Activated CD4-positive, alpha-beta T cell treated with anti-CD3 and anti-CD28 coated beads for 4 hours (primary cell): ENCODE data around the gene NHLRC4.
A peak's percentile ranks its signal among the peaks of the same experiment; 100 is the strongest.

Experiments
- DNase-seq, 2 donors: peaks; one replicate each; pipeline ENCODE4 v3.0.0-alpha.2; 2020

Gene NHLRC4

DNA sequence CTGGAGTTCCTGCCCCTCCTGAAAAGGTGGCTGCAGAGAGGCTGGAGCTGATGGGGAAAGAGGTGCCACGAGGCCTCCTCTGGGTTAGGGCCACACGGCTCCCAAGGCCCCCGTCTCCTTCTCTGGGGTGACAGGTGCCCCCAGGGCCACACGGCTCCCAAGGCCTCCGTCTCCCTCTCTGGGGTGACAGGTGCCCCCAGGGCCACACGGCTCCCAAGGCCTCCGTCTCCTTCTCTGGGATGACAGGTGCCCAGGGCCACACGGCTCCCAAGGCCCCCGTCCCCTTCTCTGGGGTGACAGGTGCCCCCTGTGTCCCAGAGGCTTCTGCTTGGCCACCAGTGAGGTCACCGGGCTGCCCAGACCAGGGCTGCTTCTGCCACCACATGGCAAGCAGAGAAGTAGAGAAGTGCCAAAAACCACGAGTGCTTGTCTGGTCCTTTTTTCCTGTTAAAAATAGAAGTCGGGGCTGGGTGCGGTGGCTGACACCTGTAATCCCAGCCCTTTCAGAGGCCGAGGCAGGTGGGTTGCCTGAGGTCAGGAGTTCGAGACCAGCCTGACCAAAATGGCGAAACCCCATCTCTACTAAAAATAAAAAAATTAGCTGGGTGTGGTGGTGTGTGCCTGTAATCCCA is 35.2 kb upstream of the NHLRC4 start:
- DNase-seq: no peak

DNA sequence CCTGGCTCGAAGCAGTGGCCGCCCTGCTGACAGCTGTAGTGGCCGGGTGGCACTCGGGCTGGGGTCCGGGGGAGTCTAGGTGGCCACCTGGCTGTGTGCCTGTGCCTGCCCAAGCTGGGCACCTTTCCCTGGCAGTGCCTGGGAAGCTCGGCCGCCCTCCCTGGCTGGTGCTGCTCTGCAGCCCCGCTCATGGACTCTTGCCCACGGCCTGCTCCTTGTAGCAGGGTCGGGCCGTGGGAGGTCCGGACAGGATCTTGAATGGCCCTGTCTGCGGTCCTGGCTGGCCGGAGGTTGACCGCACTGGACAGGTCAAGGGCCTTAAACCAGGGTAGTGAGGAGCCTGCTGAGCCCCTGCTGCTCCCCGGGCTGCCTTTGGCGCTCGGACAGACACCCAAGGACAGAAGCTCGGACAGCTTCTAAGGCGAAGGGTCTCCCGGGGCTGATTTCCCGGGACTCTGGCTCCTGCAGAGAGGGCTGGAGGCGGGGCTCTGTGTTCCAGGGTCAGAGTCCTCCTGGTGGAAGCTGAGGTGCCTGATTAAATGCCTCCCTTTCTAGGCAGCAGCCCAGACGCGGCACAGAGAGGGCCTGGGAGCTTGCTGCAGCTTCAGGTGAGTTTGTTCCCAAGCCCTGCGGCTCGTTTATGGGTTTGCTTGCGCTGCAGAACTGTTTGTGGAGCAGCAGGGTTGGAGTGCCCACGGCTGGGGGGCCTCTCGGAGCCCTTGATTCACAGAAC is 33.2 kb upstream of the NHLRC4 start:
- no peak for DNase-seq

DNA sequence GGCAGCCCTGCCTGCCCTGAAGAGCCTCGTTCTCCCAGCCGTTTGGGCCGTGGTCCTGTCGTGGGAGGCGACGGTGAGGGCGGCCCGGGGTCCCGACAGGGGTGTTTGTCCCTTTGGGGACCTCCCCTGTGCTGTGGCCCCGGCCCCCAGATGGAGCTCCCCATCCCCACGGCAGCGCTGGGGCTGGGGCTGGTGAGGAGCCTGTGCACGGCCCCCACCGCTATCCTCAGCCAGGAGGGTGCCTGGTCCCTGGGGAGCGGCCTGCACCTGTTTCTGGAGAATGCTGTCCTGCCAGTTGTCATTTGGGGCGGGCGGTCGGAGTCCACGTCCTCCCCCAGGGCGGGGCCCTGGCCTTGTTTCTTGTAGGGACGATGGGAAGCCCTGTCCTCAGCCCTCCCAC is 32.7 kb upstream of the NHLRC4 start:
- no peak for DNase-seq

DNA sequence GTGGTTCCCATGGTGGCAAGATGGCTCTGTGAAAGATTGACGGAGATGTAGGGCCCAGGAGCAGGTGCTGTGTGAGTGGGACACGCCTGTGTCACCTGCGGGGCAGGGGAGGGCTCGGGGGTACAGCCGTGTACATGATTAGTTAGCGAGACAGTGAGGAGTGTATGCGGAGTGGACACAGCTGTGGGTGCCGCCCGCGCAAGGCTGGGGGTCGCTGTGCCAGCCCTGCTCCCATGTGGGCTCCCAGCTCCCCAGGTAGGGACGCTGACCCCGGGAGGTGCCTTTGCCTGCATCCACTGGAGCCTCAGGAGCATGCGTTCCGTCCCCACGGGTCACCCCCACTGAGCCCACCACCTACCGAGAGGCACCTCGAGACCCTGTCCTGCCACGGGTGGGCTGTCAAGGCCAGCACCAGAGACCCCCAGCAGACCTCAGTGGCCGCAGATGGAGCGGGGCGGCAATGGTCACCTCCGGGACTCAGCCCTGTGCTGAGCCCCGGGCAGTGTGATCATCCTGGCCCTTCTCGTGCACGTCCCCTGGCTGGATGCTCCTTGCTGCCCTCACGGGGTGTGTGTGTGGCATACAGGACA is 31.9 kb upstream of the NHLRC4 start:
- no peak for DNase-seq

DNA sequence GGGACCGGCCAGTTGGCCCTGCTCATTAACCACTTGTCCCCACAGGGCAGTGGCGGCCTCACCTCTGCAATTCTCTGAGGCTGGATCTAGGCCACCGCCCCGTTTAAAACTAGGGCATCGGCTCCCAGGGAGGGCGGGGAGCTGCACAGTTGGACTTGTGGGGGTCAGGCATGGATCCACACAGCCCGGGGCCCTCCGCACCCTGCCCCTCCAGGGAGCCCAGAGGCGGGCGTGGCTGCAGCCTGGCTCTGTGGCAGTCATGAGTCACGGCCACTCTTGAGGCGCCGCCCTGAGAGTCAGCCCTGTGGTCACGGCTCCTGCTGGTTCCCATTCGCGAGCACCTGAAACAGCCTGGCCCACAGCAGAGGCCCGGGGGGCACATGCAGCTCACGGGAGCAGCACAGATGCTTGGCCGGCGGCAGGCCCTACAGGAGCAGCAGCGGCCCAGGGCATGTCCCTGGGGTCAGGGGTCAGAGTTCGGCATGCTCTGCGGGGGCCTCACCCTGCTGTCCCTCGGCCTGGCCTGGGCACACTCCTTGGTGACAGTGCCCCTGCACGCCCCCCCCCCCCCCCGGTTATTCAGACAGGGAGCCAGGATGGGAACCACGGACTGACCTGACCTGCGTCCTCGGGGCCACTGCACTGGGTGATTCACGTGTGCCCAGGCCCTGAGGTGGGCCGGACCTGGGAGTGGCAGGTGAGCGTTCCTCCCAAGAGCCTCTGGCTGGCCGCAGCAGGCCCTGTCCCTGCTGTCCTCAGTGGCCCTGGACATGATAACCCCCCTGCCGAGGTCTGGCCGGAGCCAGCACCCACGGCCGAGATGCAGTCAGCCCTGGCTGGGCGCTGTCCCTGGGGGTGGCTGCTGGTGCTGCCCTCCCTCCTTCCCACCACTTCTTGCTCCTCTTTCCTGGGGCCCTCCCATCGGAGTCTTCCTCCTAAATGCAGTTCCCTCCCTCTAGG is 31.1 kb upstream of the NHLRC4 start:
- no peak for DNase-seq

DNA sequence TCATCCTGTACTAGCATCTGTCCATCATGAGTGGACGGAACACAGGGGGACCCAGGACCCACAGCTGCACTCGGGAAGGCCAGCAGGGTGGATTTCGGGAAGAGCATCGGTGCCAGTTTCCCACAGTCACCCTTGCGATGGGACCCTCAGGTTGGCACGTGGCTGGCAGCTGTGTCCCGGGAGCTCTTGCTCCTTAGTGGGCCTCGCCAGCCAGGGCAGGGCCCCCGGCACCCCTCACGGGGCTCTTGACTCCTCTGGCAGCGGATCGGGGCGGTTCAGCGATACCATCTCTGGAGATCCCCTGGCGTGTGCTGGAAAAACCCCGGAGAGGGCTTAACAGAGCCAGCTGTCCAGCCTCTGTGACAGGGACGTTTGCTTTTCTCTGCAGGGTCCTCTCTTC is 30.1 kb upstream of the NHLRC4 start:
- no peak for DNase-seq

DNA sequence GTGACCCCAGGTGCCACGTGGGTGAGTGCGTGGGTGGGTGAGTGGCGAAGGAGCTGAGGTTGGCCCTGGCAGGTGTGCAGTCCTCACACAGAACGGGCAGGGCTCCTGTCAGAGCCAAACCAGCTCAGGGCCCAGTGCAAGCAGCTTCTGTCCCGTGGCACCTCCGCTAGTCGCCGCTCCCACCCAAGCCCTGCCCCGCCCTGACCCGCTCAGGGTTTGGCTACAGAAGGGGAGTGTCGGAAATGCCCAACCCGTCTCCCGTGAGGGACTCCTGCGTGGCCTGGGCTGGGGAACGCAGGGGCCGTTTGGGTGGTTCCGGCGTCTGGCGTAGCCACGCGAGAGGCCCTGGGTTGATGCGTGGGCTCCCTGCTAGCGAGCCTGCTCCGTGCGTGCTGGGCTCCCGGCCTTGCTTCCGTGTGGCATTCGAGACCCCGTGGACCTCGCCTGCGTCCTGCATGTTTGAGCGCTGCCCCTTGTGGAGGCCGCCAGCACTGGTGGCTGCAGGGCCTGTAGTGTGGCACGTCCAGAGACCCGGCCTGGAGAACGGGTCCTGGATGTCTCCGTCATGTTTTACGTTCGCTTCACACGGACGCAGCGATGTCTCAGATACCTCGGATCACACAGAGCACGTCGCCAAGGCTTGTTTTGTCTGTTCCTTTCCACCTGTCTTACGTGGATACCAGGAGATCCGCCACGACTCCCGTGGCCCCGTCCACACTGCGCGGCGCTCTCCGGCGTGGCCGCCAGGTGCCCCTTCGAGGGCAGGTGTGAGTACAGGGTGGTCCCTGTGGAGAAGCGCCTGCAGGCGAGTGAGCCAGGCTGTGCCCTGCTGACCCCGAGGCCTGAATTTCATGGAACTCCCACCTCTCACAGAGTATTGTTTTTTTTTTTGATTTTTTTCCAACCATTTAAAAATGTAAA is 29.1 kb upstream of the NHLRC4 start:
- peak in 1 of 2 donors; percentile 42 for DNase-seq

DNA sequence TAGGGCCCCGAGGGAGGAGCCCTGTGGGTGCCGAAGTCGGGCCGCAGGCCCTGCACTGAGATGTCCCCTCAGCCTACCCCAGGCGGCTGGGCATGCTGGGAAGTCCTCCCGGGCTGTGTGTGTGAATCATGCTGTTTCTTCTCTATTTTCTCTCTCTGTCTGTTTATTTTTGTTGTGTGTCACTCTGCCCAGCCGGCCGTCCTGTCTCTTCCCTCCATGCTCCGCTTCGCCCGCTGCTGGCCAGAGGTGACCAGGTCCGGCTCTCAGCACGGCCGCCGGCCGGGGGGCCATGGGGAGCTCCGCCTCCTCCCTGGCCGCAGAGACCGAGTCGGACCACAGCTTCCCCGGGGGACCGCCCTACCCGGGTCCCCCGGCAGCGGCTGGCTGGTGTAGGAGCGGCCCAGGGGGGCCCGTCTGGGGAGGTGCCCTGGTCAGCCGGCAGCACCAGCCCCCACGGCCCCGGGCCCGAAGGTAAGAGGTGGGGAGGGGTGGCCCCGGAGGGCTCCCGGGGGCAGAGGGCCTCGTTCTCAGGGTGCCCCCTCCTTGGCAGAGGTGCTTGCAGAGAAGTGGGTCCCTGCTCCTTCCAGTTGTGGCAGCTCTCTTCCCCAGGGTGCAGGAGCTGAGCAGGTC is 26.8 kb upstream of the NHLRC4 start:
- no peak for DNase-seq

DNA sequence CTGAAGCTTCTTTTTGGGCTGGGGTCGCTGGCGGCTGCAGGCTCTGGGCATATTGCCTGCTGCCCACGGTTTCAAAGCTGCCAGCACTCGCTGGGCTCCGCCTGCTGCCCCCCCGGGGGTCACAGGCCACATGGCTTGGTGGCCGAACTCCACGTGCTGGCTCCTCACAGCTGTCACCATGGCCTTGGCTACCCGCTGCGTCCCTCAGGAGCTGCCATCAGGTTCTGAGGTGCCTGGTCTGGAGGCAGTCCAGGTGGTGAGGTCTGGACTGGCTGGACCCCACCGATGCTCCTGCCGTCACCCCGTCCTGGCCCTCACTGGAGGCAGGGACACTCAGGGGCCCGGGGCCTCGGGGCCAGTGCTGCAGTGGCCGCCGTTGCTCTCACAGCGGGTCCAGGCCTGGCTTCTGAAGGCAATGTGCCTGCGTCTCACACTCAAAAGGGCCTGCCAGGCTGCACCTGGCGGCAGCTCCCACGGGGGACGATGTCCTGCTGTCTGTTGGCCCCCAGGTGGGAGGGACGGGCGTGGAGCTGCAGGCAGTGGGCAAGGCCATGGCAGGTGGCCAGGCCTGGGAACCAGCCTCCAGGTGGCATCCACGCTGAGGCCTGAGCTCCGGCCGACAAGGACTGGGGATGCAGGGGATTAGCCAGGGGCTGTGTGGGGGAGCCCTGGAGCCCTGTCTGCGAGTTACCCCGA is 26.0 kb upstream of the NHLRC4 start:
- DNase-seq: no peak

DNA sequence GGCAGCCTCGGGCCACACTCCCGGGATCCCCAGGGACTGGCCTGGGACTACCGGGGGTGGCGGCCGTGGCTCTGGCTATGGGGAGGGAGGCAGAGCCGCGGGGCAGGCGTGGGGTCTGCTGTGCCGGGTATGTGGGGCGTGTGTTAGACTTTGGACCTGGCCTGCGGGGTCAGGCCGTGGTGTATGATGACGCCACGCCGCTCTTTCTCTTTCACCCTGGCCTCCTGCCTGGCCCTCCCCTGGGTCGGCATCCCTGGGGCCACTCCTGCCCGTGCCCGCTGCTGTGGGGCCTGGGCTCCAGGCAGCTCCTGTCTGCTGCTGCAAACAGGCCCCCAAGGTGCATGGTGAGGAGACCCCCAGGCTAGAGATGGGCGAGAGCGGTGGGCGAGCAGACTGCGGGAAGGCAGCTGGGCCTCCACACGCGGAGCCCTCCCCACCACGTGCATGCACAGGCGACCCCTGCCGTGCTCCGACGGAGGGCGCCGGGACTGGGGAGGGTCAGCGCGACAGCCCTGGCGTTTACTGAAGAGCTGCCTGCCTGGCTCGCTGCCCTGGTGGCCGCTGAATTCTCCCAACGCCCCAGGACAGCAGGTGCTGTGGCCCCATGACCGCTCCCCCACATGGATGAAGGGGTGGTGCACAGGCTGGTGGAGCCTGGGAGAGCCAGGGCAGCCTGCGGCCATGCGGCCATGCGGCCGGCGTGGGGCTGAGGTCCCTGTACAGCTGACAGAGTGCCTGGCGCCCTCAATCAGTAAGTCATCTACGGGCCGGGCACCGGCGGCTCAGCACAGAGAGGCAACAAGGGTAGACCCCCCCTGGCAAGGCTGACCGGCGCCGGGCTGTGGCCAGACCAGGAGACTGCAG is 23.3 kb upstream of the NHLRC4 start:
- DNase-seq: no peak

DNA sequence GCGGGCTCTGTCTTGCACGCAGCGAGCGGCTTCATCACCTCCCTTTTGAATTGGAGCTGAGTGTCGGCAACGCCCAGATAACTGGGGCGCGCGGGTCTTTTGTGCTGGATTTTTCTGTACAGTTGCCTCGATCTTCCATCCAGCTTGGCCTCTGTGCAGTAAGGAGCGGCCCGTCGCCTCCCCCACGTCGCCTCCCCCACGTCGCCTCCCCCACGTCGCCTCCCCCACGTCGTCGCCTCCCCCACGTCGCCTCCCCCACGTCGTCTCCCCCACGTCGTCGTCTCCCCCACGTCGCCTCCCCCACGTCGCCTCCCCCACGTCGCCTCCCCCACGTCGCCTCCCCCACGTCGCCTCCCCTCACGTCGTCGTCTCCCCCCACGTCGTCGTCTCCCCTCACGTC is 22.3 kb upstream of the NHLRC4 start:
- no peak for DNase-seq

DNA sequence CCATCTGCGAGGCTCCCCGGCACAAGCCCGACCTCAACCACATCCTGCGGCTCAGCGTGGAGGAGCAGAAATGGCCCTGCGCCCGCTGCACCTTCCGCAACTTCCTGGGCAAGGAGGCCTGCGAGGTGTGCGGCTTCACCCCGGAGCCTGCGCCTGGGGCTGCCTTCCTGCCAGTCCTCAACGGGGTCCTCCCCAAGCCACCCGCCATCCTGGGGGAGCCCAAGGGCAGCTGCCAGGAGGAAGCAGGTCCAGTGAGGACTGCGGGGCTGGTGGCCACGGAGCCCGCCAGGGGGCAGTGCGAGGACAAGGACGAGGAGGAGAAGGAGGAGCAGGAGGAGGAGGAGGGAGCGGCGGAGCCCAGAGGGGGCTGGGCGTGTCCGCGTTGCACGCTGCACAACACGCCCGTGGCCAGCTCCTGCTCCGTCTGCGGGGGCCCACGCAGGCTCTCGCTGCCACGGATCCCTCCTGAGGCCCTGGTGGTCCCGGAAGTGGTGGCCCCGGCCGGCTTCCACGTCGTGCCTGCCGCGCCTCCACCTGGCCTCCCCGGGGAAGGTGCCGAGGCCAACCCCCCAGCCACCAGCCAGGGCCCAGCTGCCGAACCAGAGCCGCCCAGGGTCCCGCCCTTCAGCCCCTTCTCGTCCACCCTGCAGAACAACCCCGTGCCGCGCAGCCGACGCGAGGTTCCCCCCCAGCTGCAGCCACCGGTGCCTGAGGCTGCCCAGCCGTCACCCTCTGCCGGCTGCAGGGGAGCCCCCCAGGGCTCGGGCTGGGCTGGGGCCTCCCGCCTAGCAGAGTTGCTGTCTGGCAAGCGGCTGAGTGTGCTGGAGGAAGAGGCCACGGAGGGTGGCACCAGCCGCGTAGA is 19.7 kb upstream of the NHLRC4 start:
- peak; percentile 29 to 52 for DNase-seq

DNA sequence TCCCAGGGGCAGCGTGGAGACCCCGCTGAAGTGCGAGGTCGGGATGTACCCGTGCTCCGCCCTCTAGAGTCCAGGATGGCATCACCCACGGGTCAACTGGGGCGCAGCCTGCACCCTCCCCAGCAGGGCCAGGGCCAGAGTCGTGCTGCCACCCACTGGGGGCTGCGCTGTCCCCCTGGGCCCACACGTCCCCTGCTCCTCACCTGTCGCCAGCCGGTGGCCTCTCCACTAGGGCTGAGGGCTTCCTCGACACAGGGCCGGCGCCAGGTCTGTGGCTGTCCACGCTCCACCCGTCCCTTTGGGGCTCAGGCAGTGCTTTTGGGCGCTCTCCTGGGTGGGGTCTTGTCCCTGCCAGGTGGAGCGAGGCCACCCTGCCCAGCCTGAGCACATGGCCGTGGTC is 18.2 kb upstream of the NHLRC4 start:
- no peak for DNase-seq

DNA sequence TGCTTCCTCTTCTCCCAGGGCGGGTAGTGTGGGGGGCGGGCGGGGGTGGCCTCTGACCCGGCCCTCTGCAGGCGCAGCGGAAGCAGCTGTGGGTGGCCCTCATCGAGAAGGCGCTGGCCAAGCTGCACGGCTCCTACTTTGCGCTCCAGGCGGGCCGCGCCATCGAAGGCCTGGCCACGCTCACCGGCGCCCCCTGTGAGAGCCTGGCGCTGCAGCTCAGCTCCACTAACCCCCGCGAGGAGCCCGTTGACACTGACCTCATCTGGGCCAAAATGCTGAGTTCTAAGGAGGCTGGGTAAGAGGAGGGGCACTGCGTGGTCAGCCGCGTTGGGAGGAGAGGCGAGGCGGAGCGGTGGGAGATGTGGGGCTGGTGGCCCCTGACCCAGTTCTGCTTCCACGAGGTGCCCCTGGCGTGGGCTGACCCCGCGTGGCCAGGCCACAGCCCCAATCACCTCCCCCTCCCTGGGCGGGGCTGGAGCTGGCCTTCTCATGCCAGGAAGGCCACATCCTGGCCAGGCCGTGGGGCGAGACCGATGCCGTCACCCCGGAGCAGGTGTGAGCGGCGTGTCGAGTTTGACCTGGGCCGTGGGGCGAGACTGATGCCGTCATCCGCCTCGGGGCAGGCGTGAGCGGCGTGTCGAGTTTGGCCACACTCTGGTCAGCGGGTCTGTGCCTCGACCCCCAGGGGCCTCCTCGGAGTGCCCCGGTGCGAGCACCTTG is 17.1 kb upstream of the NHLRC4 start:
- no peak for DNase-seq

DNA sequence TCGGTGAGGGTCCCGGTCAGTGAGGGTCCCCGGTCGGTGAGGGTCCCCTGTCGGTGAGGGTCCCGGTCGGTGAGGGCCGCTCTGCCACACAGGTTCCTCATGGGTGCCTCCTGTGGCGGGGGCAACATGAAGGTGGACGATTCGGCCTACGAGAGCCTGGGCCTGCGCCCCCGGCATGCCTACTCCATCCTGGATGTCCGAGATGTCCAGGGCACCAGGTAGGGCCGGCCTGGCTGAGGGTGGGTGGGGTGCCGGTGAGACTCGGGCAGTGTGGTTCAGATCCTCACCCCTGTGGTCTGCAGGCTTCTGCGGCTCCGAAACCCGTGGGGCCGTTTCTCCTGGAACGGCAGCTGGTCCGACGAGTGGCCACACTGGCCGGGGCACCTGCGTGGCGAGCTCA is 15.6 kb upstream of the NHLRC4 start:
- DNase-seq: no peak

DNA sequence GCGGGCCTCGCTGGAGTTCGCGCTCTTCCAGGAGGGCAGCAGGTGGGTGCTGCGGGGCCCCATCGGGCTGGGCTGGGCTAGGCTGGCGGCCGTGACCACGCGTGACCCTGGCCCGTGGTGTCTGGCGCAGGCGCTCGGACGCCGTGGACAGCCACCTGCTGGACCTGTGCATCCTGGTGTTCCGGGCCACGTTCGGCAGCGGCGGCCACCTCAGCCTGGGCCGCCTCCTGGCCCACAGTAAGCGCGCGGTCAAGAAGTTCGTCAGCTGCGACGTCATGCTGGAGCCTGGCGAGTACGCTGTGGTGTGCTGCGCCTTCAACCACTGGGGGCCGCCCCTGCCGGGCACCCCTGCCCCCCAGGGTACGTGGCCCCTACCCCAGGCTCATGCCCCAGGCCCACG is 14.6 kb upstream of the NHLRC4 start:
- no peak for DNase-seq

DNA sequence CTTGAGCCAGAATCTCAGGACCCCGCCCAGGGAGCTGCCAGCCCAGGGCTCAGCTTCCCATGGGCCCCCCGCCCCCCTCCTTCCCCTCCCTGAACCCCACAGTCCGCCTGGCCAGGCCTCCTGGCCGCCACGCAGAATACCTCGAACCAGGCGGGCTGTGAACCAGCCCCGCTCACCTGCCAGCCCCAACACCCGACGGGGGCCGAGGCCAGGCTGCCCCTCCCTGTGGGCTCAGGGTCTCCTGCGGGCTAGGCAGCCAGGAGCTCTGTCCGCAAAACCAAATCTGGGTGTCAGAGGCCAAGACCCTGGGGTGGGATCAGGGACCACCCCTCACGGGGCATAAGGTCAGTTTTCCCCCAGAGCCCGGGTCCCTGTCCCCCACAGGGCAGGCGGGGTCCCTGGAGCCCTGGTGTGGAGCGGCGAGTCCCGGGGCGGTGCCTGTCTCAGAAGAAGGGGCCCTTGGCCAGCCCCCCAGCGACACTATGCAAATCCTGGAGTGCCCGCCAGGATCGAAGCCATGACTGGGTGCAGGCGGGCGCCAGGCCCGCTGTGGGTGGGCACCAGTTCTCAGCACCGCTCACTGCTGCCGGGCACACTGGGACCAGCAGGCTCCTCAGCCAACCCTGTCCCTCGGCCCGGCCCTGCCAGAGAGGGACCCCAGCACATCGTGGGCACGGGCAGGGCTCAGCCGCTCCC is 13.1 kb upstream of the NHLRC4 start:
- DNase-seq: no peak

DNA sequence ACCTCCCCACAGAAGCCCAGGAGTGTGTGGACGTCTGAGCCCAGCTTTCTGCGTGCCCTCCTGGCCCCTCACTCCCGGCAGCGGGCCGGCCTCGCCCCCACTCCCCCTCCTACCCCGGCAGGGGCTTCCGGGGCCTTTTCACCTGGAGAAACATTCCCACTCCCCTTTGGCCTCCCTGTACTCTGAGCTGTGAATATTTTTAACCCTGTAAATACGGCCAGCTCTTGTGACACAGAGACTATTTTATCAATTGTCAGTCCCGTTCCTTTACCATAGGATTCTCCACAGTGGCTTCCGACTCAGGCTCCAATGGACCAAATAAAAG is 12.5 kb upstream of the NHLRC4 start:
- no peak for DNase-seq
